ENCODE data around the gene FBXO38. TPM values are rescaled to one million over a fixed set of nuclear protein-coding genes. Genes with fewer than 3 reads are reported as not detected.
A peak's percentile ranks its signal among the peaks of the same experiment; 100 is the strongest.

The FBXO38 gene
- total and polyA plus RNA-seq, 2 of the 13 experiments (the other 11 are each of a cell fraction or from before 2014, with no cell fraction given) = 24.8 to 35.9 TPM

DNA sequence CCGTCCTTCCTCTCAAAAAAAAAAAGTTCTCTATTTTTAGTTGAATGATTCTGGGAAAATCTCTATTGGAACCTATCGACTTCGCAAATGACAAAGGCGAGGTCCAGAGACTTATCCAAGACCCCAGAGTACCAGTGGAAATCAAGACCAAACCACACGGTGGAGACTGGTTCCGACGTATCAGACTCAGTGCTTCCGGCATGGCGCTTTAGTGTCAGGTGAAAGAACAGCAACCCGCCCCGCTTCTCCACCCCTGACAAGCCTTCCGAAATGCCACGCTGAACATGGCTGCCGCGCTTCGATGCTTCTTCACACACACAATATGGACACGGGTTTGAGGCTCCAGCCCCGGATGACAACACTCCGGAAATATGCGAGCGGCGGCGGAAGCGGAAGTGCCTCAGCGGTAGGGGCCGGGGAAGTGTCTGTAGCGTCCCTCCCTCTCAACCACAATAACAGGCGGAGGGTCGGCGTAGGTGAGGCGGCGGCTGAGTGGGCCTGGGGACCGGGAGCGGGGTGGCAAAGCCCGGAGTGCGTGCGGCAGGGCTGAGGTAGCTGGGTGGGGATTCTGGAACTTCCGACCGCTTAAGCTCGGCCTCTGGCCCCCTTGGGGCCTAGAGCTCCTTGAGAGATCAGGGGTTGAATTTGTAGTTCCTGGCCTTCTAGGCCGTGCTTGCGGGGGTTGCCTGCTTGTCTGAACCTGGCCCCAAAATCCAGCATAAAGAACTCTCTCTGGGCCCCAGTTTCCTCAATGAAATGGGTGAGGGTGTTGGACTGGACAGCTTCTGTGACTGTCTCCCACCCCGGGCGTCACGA, at the start of gene FBXO38 (continued):
- TF ChIP-seq ZBTB42 (CRISPR knock-in tag; IDR thresholded peaks at IDR 0.05) = 0 out of 2 replicates have a peak, but pooled peaks have one; percentile 72
- TF ChIP-seq THAP9 (CRISPR knock-in tag; IDR thresholded peaks at IDR 0.05; ENCODE audit: borderline replicate concordance) = peak; percentile 96; the same call in 1 of the 2 replicates
- TF ChIP-seq, protein P1, sequence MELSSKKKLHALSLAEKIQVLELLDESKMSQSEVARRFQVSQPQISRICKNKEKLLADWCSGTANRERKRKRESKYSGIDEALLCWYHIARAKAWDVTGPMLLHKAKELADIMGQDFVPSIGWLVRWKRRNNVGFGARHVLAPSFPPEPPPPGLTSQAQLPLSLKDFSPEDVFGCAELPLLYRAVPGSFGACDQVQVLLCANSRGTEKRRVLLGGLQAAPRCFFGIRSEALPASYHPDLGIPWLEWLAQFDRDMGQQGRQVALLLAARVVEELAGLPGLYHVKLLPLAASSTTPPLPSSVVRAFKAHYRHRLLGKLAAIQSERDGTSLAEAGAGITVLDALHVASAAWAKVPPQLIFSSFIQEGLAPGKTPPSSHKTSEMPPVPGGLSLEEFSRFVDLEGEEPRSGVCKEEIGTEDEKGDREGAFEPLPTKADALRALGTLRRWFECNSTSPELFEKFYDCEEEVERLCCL (CRISPR knock-in tag; IDR thresholded peaks at IDR 0.05; ENCODE audit: borderline replicate concordance) = peak; percentile 29; the same call in 1 of the 2 replicates
- no peak for TF ChIP-seq ZNF275 (CRISPR knock-in tag; IDR thresholded peaks at IDR 0.05; ENCODE audit: borderline replicate concordance)
- TF ChIP-seq FOXK2 (IDR thresholded peaks at IDR 0.05) = peak; percentile 88
- TF ChIP-seq KLF6 (CRISPR knock-in tag; IDR thresholded peaks at IDR 0.05) = 0 out of 2 replicates have a peak, but pooled peaks have one; percentile 78
- no peak for TF ChIP-seq ZNF740 (CRISPR knock-in tag; IDR thresholded peaks at IDR 0.05)
- TF ChIP-seq, protein P2, sequence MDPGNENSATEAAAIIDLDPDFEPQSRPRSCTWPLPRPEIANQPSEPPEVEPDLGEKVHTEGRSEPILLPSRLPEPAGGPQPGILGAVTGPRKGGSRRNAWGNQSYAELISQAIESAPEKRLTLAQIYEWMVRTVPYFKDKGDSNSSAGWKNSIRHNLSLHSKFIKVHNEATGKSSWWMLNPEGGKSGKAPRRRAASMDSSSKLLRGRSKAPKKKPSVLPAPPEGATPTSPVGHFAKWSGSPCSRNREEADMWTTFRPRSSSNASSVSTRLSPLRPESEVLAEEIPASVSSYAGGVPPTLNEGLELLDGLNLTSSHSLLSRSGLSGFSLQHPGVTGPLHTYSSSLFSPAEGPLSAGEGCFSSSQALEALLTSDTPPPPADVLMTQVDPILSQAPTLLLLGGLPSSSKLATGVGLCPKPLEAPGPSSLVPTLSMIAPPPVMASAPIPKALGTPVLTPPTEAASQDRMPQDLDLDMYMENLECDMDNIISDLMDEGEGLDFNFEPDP (CRISPR knock-in tag; conservative IDR thresholded peaks at IDR 0.05) = no peak
- peak; percentile 73 for TF ChIP-seq HNRNPLL (IDR thresholded peaks at IDR 0.05; ENCODE audit: low read depth, low read length, poor library complexity, severe bottlenecking)
- TF ChIP-seq, protein P3, sequence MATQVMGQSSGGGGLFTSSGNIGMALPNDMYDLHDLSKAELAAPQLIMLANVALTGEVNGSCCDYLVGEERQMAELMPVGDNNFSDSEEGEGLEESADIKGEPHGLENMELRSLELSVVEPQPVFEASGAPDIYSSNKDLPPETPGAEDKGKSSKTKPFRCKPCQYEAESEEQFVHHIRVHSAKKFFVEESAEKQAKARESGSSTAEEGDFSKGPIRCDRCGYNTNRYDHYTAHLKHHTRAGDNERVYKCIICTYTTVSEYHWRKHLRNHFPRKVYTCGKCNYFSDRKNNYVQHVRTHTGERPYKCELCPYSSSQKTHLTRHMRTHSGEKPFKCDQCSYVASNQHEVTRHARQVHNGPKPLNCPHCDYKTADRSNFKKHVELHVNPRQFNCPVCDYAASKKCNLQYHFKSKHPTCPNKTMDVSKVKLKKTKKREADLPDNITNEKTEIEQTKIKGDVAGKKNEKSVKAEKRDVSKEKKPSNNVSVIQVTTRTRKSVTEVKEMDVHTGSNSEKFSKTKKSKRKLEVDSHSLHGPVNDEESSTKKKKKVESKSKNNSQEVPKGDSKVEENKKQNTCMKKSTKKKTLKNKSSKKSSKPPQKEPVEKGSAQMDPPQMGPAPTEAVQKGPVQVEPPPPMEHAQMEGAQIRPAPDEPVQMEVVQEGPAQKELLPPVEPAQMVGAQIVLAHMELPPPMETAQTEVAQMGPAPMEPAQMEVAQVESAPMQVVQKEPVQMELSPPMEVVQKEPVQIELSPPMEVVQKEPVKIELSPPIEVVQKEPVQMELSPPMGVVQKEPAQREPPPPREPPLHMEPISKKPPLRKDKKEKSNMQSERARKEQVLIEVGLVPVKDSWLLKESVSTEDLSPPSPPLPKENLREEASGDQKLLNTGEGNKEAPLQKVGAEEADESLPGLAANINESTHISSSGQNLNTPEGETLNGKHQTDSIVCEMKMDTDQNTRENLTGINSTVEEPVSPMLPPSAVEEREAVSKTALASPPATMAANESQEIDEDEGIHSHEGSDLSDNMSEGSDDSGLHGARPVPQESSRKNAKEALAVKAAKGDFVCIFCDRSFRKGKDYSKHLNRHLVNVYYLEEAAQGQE (IDR thresholded peaks at IDR 0.05; ENCODE audit: borderline replicate concordance in 1 of 2, low read depth in 1 of 2, low read length in 2 of 2) = peak in 1 of 2 experiments; percentile 31; a peak in 1 of 4 replicates
- TF ChIP-seq SIN3A (IDR thresholded peaks at IDR 0.05; ENCODE audit: borderline replicate concordance, low read depth, low read length) = peak; percentile 85; the same call in 1 of the 2 replicates
- peak; percentile 76 for TF ChIP-seq CREB1 (IDR thresholded peaks at IDR 0.05)
- peak; percentile 90 for TF ChIP-seq CREB1 (CRISPR knock-in tag; IDR thresholded peaks at IDR 0.05)
- TF ChIP-seq ZNF776 (CRISPR knock-in tag; IDR thresholded peaks at IDR 0.05) = 0 out of 2 replicates have a peak, but pooled peaks have one; percentile 58
- TF ChIP-seq CBX1 (IDR thresholded peaks at IDR 0.05; ENCODE audit: low read depth) = peak; percentile 52
- peak; percentile 67 for TF ChIP-seq RBM39 (IDR thresholded peaks at IDR 0.05; ENCODE audit: low read depth, low read length, poor library complexity, severe bottlenecking)
- TF ChIP-seq SUZ12 (IDR thresholded peaks at IDR 0.05; ENCODE audit: low read depth, low read length) = no peak

Measured in HepG2 (cell line).